Measurements from ENCODE around the gene NRCAM.

GRCh38 chr7:108112683-108113082, 343.6 kb downstream of the NRCAM start:
- TF ChIP-seq TCF12 (IDR thresholded peaks at IDR 0.05; ENCODE audit: low read depth, low read length) (no peak), CTCF (IDR thresholded peaks at IDR 0.05; ENCODE audit: control extremely low read depth in 1 of 3, insufficient read depth in 1 of 3, low read depth in 1 of 3, low read length in 3 of 3) (no peak), KDM5A (IDR thresholded peaks at IDR 0.05; ENCODE audit: low read length) (no peak), POLR2AphosphoS5 (IDR thresholded peaks at IDR 0.05; ENCODE audit: low read depth, low read length) (no peak), ZNF274 (IDR thresholded peaks at IDR 0.05; ENCODE audit: borderline replicate concordance, extremely low read depth, low read length) (no peak), SRF (IDR thresholded peaks at IDR 0.05; ENCODE audit: low read depth, low read length) (no peak), JUND (IDR thresholded peaks at IDR 0.05; ENCODE audit: low read length) (no peak), EZH2 (IDR thresholded peaks at IDR 0.05; ENCODE audit: low read depth, low read length, severe bottlenecking) (no peak), FOSL1 (IDR thresholded peaks at IDR 0.05; ENCODE audit: insufficient read depth, low read depth, low read length) (no peak), RNF2 (IDR thresholded peaks at IDR 0.05; ENCODE audit: borderline replicate concordance, low read depth, low read length, missing control alignments, poor library complexity, severe bottlenecking) (no peak)

Data from H1 (cell line).